HG03558 (cell line): ENCODE results near the gene MCF2.
"Not testable (repeated sequence)": the region's sequence is repeated elsewhere in the genome, so short reads cannot be mapped to it uniquely, and the experiment has no call there.

Experiments used
- ATAC-seq: cut with Tn5 transposase; IDR thresholded peaks from one replicate; pipeline ENCODE4 v1.9.1; 2021; ENCODE audit warnings: moderate number of reproducible peaks; ENCODE audit not compliant: unreplicated experiment; ENCODE audit errors: extremely low read depth

MCF2 gene, protein sequence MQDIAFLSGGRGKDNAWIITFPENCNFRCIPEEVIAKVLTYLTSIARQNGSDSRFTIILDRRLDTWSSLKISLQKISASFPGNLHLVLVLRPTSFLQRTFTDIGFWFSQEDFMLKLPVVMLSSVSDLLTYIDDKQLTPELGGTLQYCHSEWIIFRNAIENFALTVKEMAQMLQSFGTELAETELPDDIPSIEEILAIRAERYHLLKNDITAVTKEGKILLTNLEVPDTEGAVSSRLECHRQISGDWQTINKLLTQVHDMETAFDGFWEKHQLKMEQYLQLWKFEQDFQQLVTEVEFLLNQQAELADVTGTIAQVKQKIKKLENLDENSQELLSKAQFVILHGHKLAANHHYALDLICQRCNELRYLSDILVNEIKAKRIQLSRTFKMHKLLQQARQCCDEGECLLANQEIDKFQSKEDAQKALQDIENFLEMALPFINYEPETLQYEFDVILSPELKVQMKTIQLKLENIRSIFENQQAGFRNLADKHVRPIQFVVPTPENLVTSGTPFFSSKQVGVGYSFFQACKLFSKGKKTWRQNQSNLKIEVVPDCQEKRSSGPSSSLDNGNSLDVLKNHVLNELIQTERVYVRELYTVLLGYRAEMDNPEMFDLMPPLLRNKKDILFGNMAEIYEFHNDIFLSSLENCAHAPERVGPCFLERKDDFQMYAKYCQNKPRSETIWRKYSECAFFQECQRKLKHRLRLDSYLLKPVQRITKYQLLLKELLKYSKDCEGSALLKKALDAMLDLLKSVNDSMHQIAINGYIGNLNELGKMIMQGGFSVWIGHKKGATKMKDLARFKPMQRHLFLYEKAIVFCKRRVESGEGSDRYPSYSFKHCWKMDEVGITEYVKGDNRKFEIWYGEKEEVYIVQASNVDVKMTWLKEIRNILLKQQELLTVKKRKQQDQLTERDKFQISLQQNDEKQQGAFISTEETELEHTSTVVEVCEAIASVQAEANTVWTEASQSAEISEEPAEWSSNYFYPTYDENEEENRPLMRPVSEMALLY

GRCh38 chrX:139708067-139708466 lies at the start of gene MCF2:
Gene MCF2, minus strand, starts transcription at chrX:139708167. Its CDS starts 56,423 bp downstream, at chrX:139651744.
- ATAC-seq = no peak

GRCh38 chrX:139751053-139751452 lies 43.1 kb upstream of the MCF2 start:
- no peak for ATAC-seq

- no peak for ATAC-seq
These were observed 42.4 kb upstream of the MCF2 start for GRCh38 chrX:139750390-139750789.

DNA sequence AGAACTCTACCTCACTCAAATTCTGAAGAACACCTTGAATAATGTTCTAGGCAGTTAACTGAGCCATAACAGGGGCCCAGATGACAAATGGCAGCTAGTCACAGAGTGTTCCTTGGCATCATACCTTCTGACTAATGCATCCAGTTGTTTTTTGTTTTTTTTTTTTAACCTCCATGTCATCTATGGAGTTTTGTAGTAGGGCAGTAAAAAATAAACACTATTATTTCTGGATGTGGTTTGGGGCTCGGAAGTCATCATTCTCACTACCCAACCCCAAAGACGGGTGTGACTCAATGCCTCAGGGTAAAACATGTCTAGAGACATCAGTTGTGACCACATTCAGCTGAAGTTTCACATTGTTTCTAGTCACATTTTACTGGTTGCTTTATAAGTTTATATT lies 31.2 kb upstream of the MCF2 start:
- peak; percentile 94 for ATAC-seq

DNA sequence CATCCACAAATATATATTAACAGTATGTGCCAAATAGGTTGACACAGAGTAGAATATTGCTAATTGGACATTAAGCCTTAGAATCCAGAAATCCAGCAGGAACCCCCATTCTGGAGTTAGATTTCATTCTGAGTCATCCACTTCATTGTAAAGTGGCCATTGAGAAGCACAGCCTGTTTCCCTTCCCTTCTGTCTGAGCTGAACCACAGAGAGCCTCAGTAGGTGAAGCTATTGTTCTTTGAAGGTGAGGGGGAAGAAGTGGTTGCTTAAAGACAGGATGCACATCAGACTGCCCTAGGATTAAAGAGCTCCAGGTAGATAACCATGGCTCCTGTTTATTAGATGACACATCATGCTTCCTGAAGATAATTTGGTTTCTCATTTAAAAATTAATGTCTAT lies 30.6 kb upstream of the MCF2 start:
- no peak for ATAC-seq

DNA sequence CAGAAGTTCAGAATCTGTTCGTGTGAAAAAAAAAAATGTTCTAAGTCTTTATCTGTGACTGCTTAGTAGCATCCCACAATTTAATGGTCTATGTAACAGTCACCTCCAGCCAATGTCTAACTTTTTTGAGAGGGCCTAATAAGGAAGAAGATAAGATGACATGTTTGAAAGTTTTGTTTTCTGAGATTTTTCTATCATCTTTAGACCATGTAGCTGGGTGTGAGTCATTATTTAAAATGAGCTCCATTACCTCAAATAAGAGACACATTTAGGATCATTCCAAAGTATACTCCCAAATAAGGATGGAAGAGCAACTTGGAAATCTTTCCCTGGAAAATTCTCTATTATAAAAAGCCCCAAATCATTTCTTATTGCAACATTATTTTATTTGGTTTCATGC lies 28.2 kb upstream of the MCF2 start:
- no peak for ATAC-seq

- no peak for ATAC-seq
These were observed 27.0 kb upstream of the MCF2 start for GRCh38 chrX:139734996-139735395.

- ATAC-seq = peak; percentile 76
These were observed 17.8 kb upstream of the MCF2 start for GRCh38 chrX:139725720-139726119.

- ATAC-seq = no peak
These were observed 16.7 kb upstream of the MCF2 start for GRCh38 chrX:139724626-139725025.

DNA sequence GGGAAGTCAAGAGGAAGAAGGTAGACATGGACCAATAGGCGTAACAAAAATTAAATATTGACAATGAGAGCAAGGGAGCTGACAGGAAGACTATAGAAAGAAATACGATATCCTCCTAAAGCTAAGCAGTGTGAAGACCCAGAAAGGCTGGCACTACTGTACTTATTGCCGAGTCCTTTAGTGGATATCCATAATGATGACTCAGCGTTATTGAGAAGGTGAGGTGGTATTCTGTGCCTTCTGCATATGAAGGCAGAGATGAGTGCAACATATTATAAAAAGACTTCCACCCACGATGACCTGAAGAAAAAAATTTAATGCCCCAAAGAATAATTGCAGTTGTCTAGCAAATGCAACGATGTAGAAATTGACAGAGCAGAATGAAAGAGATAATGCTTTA lies 13.0 kb upstream of the MCF2 start:
- ATAC-seq = no peak

- ATAC-seq = no peak
These were observed 12.2 kb upstream of the MCF2 start for GRCh38 chrX:139720136-139720535.

DNA sequence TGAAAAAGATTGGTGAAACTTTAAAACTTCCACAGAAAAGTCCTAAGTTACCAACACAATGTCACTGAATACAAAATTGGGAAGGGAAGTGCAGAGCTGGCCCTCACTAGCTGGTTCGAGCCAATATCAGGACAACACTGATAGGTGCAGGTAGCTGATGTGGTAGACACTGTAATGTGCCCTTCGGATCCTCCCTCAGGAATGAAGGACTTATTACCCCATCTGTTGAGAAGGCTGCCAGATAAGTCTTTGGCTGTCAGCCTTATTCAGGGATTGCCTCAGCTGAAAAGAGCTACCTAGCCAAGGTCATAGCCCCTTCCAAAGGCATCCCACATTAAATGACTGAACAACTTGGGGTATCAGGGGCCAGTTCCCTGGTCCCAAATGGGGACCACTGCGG lies 5.3 kb downstream of the MCF2 start:
- ATAC-seq = no peak

DNA sequence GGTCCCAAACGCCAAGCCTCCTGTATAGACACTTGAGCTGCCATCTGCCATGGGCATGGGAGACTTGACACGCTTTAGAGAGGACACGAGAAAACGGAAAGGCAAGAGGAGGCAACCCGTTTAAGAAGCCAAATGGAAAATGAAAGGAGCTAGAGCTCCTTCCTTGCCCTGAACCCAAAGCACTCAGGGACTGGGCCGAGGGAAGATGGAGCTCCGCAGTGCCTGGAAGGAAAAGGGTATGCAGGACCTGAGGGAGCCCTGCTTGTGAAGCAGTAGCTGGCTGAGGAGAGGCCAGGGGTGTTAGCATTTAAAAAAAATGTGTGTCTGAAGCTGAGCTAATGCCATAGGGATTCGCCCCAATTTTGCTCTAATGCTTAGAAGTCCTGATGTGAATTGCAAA lies 15.1 kb downstream of the MCF2 start:
- ATAC-seq = no peak

- ATAC-seq = no peak
These were observed 15.5 kb downstream of the MCF2 start for GRCh38 chrX:139692506-139692849.

- no peak for ATAC-seq
These were observed 16.0 kb downstream of the MCF2 start for GRCh38 chrX:139691843-139692505.

- no peak for ATAC-seq
These were observed 16.5 kb downstream of the MCF2 start for GRCh38 chrX:139691493-139691842.

DNA sequence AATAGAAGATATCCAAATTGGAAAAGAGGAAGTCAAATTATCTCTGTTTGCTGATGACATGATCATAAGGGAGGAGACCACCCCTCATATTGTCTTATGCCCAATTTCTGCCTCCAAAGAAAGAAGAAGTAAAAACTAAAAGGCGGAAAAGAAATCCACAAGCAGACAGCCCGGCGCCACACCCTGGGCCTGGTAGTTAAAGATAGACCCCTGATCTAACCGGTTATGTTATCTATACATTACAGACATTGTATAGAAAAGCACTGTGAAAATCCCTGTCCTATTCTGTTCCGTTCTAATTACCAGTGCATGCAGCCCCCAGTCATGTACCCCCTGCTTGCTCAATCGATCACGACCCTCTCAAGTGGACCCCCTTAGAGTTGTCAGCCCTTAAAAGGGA lies 22.8 kb downstream of the MCF2 start:
- not testable (repeated sequence) for ATAC-seq

- ATAC-seq = no peak
These were observed 27.6 kb downstream of the MCF2 start for GRCh38 chrX:139680356-139680755.

- no peak for ATAC-seq
These were observed 60.4 kb downstream of the MCF2 start for GRCh38 chrX:139647597-139647996.

DNA sequence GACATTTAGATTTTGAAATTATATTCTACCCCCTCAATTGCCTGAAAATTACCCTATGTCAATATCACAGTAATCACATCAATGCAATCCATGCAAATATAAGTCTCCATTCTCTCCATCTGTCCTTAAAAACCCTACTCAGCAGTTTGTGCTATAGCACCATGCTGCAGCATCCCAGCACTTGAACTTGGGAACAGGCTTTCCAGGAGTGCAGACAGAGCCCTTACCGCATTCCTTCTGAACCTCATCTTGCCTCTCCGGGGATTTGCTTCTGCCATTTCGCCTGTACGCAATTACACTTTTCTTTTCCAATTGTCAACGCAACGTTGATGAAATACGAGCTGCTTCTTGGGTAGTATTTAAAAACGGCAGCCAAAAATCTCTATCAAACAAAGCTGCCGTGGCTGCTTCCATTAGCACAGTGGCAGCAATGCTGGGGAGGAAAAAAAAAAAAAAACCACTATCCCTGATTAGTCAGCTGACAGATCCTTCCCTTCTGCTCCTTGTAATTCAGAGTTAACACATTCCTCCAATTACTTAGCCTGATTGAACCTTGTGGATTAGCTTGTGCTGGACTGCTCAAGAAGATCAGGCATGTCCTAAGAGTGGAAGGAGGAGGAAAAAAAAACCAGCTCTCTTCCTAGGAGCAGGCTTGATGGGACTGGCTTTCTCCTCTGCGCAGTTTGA lies 65.6 kb downstream of the MCF2 start:
- ATAC-seq = no peak
